GM21576 (cell line): ENCODE results near the gene DOCK1.

ENCODE experiments used
- ATAC-seq: cut with Tn5 transposase; IDR thresholded peaks from one replicate; pipeline ENCODE4 v1.9.1; 2021; ENCODE audit warnings: mild to moderate bottlenecking, moderate library complexity; ENCODE audit not compliant: unreplicated experiment

DOCK1 gene

DNA sequence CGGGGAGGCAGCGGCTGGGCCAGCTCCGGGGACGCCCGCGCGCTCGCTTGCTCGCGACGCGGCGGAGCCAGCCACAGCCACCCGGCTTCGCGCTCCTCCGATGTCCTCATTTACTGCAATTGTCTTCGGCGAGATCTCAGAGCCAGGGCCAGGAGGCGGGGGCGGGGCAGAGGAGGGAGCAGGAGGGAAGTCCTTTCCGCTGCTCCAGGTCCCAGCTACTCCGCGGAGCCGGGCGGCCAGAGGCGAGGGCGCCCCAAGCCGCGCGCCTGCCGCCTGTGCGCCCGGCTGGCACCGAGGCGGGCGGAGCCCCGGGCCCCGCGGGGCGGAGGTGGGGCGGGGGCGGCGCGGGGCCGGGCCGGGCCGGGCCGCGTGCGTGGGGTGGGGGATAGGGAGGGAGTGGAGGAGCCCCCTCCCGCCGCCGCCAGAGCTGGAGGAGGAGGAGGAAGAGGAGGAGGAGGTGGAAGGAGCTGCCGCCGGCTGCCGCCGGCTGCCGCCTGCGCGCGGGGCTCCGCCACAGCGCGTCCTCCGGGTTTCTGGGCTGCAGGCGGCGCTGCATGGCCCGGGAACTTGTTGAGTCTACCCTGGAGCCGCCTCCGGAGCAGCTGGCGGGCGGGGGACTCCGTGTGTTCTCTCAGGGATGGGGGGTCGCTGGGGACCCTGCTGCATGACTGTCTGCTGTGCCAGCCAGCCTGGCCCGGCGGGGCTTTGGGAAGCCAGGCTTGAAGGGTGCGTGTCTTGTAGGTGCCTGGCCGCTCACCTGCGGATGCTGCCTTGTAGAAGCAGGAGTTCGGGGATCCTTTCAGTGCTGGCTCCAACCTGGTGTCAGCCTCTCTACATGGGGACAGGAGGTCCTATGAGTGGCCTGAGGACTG lies 291.3 kb downstream of the DOCK1 start, which contains the start of gene INSYN2A:
Gene INSYN2A (minus strand): TSS at position 310 of the 872 bp plus-strand sequence. CDS start 20,196 bp downstream, outside the sequence.
- no peak for ATAC-seq

GRCh38 chr10:127197154-127197432 lies 291.9 kb downstream of the DOCK1 start:
- no peak for ATAC-seq

- ATAC-seq: no peak
These were observed 293.1 kb downstream of the DOCK1 start for GRCh38 chr10:127198307-127198706.

DNA sequence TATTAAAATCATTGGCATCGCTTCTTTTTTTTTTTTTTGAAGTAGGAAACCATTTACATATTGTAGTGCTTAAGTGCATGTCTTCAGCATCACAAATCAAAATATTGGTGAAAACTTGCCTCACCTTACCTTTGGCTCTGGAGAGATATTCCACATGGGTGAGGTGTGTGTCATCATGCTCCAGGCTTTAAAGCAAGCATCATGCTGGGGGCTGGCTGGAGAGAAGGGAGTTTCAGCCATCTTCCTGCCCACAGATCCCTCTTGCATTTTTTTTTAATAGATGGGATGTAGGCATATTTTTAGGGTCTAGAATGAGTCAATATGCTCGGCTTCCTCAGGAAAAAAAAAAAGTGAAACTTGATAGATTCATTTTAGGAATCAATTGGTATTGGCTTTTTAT lies 293.5 kb downstream of the DOCK1 start:
- no peak for ATAC-seq

GRCh38 chr10:127200646-127201045 lies 295.4 kb downstream of the DOCK1 start:
- no peak for ATAC-seq

DNA sequence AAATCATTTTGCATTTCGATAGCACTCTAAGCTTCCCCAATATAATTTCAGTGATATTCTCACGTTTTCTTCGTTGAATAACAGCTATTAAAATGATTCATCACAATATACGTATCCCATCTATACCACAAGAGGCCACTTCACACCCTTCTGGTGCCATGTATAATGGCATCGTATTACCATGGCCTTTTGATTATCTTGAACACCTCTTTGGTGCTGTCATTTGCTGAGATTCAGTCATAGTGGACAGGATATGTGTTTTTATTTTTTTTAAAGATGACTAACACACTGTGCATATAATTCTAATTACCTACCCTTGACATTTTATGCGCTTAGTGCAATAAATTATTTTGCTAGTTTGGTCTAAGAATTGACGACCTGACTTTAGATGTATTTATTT lies 297.8 kb downstream of the DOCK1 start:
- no peak for ATAC-seq

- no peak for ATAC-seq
These were observed 301.9 kb downstream of the DOCK1 start for GRCh38 chr10:127207081-127207480.

DNA sequence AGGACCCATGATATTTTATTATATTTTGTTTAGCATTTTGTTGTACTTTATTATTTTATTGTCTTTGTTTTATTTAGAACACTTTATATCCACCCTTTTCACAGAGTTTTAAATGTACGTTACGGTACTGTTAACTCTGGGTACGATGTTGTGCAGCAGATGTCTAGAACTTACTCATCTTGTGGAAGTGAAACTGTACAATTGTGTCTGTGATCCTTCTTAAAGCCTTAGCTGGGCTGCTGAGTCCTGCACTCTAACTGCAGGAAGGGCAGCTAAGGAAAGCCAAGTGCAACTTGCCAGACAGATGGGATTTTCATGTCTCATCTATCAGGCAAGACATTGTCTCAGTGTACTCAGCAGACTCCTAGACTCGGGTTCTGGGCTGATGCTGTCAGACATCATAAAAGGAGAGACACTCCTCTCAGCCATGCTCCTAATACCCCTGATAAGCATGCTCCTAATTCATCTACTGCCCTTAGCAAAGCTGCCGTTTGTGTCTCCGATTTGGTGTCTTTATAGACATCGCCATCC lies 305.8 kb downstream of the DOCK1 start:
- no peak for ATAC-seq

DNA sequence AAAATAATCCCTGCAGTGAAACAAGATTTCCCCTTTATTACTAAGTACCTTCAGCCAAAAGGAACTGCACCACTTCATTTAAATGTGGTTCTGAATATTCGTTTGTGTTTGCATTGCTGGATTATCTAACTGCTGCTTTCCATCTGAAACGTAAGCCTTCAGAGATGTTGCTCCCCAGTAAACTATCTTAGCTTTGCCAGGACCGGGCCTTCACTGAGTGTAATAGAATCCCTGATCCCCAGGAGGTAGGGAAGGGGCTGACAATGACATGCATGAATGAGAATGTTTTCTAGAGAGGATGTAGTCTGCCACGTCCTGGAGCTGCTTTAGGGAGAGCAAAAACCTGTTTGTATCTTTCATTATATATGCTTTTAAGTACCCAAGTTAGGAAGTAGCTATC lies 310.6 kb downstream of the DOCK1 start:
- ATAC-seq: no peak

DNA sequence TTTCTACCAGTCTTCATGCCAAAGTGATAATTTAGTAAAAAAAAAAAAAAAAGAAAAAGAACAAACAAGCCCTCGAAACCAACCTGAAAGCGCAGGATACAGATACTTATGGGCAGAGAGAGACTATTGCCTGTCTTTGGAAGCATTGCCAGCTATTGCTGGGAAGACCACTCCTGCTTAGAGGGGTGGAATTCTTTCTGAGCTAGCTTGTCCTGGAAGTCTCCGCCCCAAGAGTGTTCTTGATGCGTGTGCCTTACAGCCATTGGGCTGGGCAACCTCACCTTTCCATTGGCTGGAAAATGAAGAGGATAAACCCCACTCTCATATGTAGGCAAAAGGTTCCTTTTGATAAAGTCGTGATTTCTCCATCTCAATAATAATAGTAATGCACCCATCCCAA lies 311.0 kb downstream of the DOCK1 start:
- no peak for ATAC-seq

GRCh38 chr10:127216786-127217185 lies 311.6 kb downstream of the DOCK1 start:
- ATAC-seq: no peak

DNA sequence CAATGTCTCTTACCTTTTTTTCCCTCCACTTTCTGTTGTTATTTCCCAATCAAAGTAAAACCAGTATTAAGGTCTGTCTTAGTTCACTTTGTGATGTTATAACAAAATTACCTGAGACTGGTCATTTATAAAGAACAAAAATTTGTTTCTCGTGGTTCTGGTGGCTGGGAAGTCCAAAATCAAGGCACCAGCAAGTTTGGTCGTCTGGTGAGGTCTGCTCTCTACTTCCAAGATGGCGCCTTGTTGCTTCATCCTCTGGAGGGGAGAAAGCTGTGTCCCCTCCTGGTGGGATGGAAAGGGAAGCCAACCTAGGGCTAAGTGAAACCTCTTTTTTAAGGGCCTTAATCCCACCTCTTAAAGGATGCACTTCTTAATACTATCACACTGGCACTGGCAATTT lies 313.4 kb downstream of the DOCK1 start:
- ATAC-seq: no peak

DNA sequence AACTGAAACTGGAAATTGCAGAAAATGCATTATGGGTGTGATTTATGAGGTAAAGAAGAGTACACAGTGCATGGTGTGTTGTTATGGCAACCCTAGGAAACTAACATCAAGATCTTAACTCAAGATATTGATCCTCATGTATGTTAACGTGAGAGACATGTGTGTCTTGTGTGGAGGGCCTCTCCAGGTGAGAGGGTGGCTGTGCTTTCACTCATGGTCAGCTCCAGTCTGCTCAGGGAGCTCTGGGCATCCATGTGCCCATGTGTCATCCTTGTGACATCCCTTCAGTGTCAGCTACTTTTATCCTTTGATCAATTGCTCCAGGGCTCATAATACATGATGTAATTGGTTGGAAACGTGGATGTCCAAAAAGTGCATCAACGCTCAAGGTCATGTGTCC lies 316.1 kb downstream of the DOCK1 start:
- ATAC-seq: no peak

GRCh38 chr10:127227027-127227426 lies 321.8 kb downstream of the DOCK1 start:
- no peak for ATAC-seq

- no peak for ATAC-seq
These were observed 322.4 kb downstream of the DOCK1 start for GRCh38 chr10:127227663-127228062.

DNA sequence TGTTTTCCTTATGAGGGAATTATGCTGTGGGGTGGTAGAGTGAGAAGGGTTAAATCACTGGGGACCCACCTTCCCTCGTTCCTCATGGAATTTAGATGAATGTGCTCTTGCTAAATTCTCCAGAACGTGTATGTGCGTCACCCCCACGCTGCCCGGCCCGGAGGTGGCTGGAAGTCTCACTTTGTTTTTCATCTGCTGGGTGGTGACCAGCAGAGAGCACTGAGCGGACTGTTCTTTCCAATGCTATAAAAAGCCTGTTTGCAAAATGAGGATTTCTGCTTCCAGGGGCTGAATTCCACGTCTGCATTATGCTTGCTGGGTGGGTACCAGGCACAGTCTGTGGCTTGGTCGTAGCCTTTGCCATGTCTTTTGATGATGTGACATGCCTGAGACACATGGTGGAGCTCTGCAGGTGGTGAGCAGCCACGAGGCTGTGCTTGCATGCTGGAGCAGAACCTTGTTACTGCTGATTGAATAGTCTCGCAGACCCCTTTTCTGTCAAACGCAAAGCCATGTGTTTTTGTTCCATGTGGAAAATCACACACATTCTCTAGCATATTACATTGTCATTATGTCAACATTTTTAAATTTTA lies 323.1 kb downstream of the DOCK1 start:
- ATAC-seq: no peak

DNA sequence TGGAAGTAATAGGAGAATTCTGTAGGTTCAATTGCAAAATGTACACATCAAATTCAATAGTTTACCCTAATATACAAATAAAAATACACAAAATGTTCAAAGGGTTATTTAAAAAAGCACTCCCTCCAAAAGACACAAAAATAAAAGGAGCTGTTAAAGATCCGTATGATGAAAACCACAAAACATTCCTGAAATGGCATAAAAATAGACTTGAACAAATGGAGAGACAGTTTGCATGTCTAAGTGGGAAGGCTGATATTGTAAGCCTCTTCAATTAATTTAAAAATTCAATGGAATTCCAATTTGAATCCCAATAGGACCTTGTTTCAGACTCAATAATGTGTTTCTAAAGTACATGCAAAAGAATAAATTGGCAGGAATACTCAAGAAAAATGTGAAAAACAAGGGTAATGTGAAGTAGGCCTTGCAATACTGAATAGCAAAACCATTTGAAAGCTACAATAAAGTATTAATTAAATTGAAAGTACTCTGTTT lies 329.1 kb downstream of the DOCK1 start:
- no peak for ATAC-seq

DNA sequence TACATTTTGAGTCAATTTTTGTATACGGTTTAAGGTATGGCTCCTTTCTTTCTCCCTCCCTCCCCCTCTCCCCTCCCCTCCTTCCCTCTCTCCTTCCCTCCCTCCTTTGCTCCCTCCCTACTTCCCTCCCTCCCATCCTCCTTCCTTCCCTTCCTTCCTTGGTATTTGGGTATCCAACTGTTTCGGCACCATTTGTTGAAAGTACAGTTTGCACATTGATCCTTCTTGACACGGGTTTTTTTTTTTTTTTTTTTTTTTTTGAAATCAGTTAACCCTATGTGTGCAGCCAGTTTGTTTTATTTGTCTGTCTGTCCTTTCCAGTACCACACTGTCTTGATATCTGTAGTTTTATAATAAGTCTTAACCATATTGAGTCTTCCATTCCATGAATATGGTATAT lies 331.0 kb downstream of the DOCK1 start:
- ATAC-seq: no peak

DNA sequence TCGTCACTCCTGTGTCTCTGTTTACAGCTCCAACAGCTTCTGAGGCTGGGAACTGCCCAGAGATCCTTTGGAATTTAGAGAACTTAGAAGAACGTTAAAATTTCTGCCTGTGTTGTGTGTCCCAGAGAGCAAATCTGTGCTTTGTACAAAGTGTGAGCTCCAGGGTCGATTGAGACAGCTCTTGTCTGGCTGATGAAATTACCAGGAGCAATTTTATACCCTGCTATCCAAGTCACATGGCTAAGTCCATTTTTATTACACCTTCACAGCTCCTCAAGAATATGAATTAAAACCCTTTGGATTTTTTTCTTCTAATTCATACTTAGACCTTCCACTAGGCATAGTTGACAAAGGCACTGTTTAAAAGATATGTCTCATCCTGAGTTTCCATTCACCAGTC lies 337.7 kb downstream of the DOCK1 start:
- no peak for ATAC-seq

DNA sequence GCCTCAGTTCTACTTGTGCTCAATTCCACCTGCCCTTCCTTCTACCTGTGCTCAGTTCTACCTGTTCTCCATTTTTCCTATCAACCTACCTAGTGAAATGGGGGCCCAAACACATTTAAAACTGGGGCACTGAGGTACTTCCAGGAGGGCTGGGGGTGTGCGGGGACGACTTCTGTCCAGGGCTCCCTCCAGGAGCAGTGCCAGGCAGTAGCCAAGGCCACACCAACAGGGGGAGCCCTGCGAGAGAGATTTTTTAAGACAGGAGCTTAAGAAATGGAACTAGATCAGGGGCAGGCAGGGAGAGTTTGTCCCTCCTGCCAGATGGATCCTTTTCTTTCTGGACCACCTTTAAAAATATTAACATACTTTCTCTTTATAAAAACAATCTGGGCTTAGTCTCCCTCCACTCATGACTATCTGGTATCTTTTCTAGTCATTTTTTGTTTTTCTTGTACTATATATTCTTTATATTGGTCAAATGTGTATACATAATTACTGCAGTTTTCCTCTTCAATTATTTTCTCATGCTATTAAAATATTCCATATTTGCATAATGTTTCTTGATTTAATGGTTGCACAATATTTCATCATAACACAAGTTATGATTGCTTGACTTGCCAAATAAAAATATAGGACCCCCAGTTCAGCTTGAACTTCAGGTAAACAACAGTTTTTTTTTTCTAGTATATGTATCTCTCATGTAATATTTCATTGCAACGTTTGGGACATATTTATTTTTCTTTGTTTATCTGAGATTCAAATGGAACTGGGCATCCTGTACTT lies 338.5 kb downstream of the DOCK1 start:
- no peak for ATAC-seq

DNA sequence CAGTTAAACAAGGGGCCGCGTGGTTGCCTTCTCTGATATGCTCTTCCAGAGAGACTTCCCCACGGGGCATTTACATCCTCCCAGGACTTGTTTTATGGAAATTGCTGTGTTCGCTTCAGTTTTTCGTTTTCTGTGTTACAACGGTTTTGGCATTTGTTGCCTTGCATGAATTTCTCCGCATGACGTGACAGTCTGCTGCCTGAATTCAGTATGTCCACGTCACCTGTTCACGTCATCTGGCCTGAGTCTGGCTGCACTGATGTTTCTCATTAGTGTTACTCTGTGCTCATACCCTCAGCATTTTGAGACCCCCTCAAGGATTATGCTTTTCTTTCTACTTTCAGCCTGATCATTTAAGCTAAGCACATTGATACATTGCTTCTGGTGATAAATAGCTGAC lies 340.2 kb downstream of the DOCK1 start:
- ATAC-seq: no peak
